Measurements from ENCODE around the gene RTL10.

Gene RTL10

GRCh38 chr22:19884954-19885751 is 30.5 kb upstream of the RTL10 start:
- no peak for TF ChIP-seq REST (IDR thresholded peaks at IDR 0.05; ENCODE audit: insufficient read depth in 1 of 2, low read depth in 2 of 2, low read length in 2 of 2)
- no peak for TF ChIP-seq SIN3A (IDR thresholded peaks at IDR 0.05; ENCODE audit: borderline replicate concordance, insufficient read depth, low read length)
- TF ChIP-seq POLR2AphosphoS5 (IDR thresholded peaks at IDR 0.05; ENCODE audit: low read depth, low read length): no peak
- TF ChIP-seq TAF1 (IDR thresholded peaks at IDR 0.05; ENCODE audit: borderline replicate concordance, insufficient read depth, low read length): no peak
- no peak for TF ChIP-seq FOXP2 (optimal IDR thresholded peaks at IDR 0.05; ENCODE audit: borderline replicate concordance, extremely low read depth, extremely low read length, insufficient read depth)

DNA sequence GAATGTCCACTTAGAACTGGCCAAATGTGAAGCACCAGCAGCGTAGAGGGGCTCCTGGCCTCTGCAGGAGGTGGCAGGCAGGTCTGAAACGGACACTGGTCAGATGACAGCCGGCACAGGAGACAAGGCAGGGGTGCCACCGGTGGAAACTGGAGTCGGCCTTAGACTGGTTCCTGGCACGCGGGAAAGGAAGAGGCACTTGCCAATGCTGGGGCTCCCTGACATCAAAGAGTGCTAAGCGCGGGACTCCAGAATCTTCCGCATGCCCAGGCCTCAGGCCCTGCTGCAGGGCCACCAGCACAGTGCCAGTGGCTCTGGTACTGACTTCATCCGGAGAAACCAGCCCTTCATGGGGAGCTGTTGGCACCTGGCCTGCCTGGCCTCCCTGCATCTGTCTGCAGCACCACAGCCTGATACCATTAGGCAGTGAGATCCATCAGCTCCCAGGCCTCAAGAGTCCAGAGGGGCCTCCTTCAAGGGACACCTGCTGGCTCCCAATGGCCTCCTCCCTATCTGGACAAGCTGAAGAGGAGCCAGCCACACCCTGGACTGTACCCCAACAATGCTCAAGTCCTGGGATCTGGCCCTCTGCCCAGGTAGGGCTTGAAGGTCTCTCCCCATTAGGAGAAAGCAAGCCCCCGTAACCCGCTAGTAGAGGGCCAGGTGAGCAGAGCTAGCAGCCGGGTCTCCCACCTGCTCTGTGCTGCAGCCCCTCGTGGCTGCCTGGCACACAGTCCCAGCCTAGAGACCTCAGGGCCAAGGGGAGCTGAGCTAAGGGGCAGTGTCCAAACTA is 29.7 kb upstream of the RTL10 start:
- TF ChIP-seq FOXP2 (optimal IDR thresholded peaks at IDR 0.05; ENCODE audit: borderline replicate concordance, extremely low read depth, extremely low read length, insufficient read depth) (no peak), REST (IDR thresholded peaks at IDR 0.05; ENCODE audit: insufficient read depth in 1 of 2, low read depth in 2 of 2, low read length in 2 of 2) (no peak), TAF1 (IDR thresholded peaks at IDR 0.05; ENCODE audit: borderline replicate concordance, insufficient read depth, low read length) (no peak)

- TF ChIP-seq FOXP2 (optimal IDR thresholded peaks at IDR 0.05; ENCODE audit: borderline replicate concordance, extremely low read depth, extremely low read length, insufficient read depth) (no peak), REST (IDR thresholded peaks at IDR 0.05; ENCODE audit: insufficient read depth in 1 of 2, low read depth in 2 of 2, low read length in 2 of 2) (no peak), POLR2AphosphoS5 (IDR thresholded peaks at IDR 0.05; ENCODE audit: low read depth, low read length) (no peak), TAF1 (IDR thresholded peaks at IDR 0.05; ENCODE audit: borderline replicate concordance, insufficient read depth, low read length) (no peak)
Measured at GRCh38 chr22:19882446-19883381, 28.0 kb upstream of the RTL10 start.

- TF ChIP-seq TAF1 (IDR thresholded peaks at IDR 0.05; ENCODE audit: borderline replicate concordance, insufficient read depth, low read length): 0 out of 2 replicates have a peak, but pooled peaks have one; percentile 22
- peak; percentile 77; the same call in 1 of the 2 replicates for TF ChIP-seq SIN3A (IDR thresholded peaks at IDR 0.05; ENCODE audit: borderline replicate concordance, insufficient read depth, low read length)
- peak; percentile 85 for TF ChIP-seq FOXP2 (optimal IDR thresholded peaks at IDR 0.05; ENCODE audit: borderline replicate concordance, extremely low read depth, extremely low read length, insufficient read depth)
- no peak for TF ChIP-seq REST (IDR thresholded peaks at IDR 0.05; ENCODE audit: insufficient read depth in 1 of 2, low read depth in 2 of 2, low read length in 2 of 2)
Measured at GRCh38 chr22:19880786-19881569, 26.3 kb upstream of the RTL10 start.
